Mesenchymal stem cell (in vitro differentiated cells and primary cell): ENCODE measurements around the gene KDM4B.

Source experiments
- DNase-seq: peaks from one replicate; pipeline ENCODE4 v3.0.0-alpha.2; 2013
- H2AFZ ChIP-seq: one replicate; pipeline ENCODE4 v1.6.1; 2013; ENCODE audit warnings: low read depth, mild to moderate bottlenecking, control low read depth, inconsistent platforms, low read length, moderate library complexity
- H2AK5ac ChIP-seq: 2 replicates; pipeline ENCODE4 v1.6.1; 2013; ENCODE audit warnings: low read length, moderate library complexity, mild to moderate bottlenecking, inconsistent platforms; ENCODE audit not compliant: severe bottlenecking
- H2BK120ac ChIP-seq: one replicate; pipeline ENCODE4 v1.6.1; 2013; ENCODE audit warnings: low read depth, mild to moderate bottlenecking, inconsistent platforms, low read length, moderate library complexity
- H2BK12ac ChIP-seq, 2 experiments: one replicate each; pipeline ENCODE4 v1.6.1; 2013; ENCODE audit warnings: inconsistent platforms in 2 of 2, low read length in 2 of 2, mild to moderate bottlenecking in 2 of 2, moderate library complexity in 2 of 2, control low read depth in 1 of 2
- H2BK15ac ChIP-seq: one replicate; pipeline ENCODE4 v1.6.1; 2013; ENCODE audit warnings: mild to moderate bottlenecking, low read depth, inconsistent platforms; ENCODE audit not compliant: poor library complexity, severe bottlenecking
- H2BK5ac ChIP-seq: 2 replicates; pipeline ENCODE4 v1.6.1; 2013; ENCODE audit warnings: low read depth, mild to moderate bottlenecking, low read length, control low read depth, inconsistent platforms; ENCODE audit not compliant: poor library complexity, severe bottlenecking
- H3K14ac ChIP-seq, 2 experiments: one replicate each; pipeline ENCODE4 v1.6.1; 2013; ENCODE audit warnings: inconsistent platforms in 2 of 2, low read length in 2 of 2, control low read depth in 1 of 2, mild to moderate bottlenecking in 1 of 2, moderate library complexity in 1 of 2
- H3K18ac ChIP-seq, 2 experiments: one replicate each; pipeline ENCODE4 v1.6.1; 2013; ENCODE audit warnings: inconsistent platforms in 2 of 2, low read length in 2 of 2, control low read depth in 1 of 2, low read depth in 1 of 2, mild to moderate bottlenecking in 1 of 2
- H3K23ac ChIP-seq, 2 experiments: one replicate each; pipeline ENCODE4 v1.6.1; 2013; ENCODE audit warnings: inconsistent platforms in 2 of 2, low read length in 2 of 2, mild to moderate bottlenecking in 2 of 2, moderate library complexity in 2 of 2, control low read depth in 1 of 2
- H3K27ac ChIP-seq: 2 replicates; pipeline ENCODE4 v1.5.1; 2013; ENCODE audit warnings: mild to moderate bottlenecking, moderate library complexity, low read length, control low read depth, inconsistent platforms; ENCODE audit not compliant: poor library complexity, severe bottlenecking
- H3K27me3 ChIP-seq, 2 experiments: 2 replicates each; pipeline versions ENCODE4 v1.6.1 to v1.7.0; 2013; ENCODE audit warnings: low read length in 2 of 2, mild to moderate bottlenecking in 2 of 2, moderate library complexity in 2 of 2, control low read depth in 1 of 2, inconsistent platforms in 1 of 2; ENCODE audit not compliant: control insufficient read depth in 1 of 2, insufficient read depth in 1 of 2
- H3K36me3 ChIP-seq, 2 experiments: 2 replicates each; pipeline versions ENCODE4 v1.6.1 to v1.7.0; 2013; ENCODE audit warnings: low read length in 2 of 2, control low read depth in 1 of 2, inconsistent platforms in 1 of 2, low read depth in 1 of 2, mild to moderate bottlenecking in 1 of 2; ENCODE audit not compliant: insufficient read depth in 2 of 2, control insufficient read depth in 1 of 2
- H3K4ac ChIP-seq, 2 experiments: one replicate each; pipeline ENCODE4 v1.6.1; 2013; ENCODE audit warnings: inconsistent platforms in 2 of 2, low read length in 2 of 2, mild to moderate bottlenecking in 2 of 2, moderate library complexity in 2 of 2, control low read depth in 1 of 2, low read depth in 1 of 2
- H3K4me1 ChIP-seq: 2 replicates; pipeline ENCODE4 v1.6.1; 2013; ENCODE audit warnings: low read depth, low read length, control low read depth; ENCODE audit not compliant: control insufficient read depth, insufficient read depth
- H3K4me2 ChIP-seq: 2 replicates; pipeline ENCODE4 v1.6.1; 2013; ENCODE audit warnings: low read length, mild to moderate bottlenecking, inconsistent platforms; ENCODE audit not compliant: poor library complexity, severe bottlenecking
- H3K4me3 ChIP-seq, 2 experiments: 2 replicates each; pipeline versions ENCODE4 v1.5.1 to v1.7.0; 2013; ENCODE audit warnings: low read length in 2 of 2, mild to moderate bottlenecking in 2 of 2, control low read depth in 1 of 2, low read depth in 1 of 2; ENCODE audit not compliant: insufficient read depth in 1 of 2
- H3K79me1 ChIP-seq: replicated peaks from 2 replicates; pipeline ENCODE4 v1.6.1; 2013; ENCODE audit warnings: mild to moderate bottlenecking, control low read depth, low read length, inconsistent platforms; ENCODE audit not compliant: poor library complexity, severe bottlenecking
- H3K9ac ChIP-seq: 2 replicates; pipeline ENCODE4 v1.7.0; 2013; ENCODE audit warnings: mild to moderate bottlenecking, low read length, moderate library complexity
- H3K9me3 ChIP-seq: 2 replicates; pipeline ENCODE4 v1.7.0; 2013; ENCODE audit warnings: mild to moderate bottlenecking, low read length; ENCODE audit not compliant: control insufficient read depth
- H4K8ac ChIP-seq: one replicate; pipeline ENCODE4 v1.6.1; 2013; ENCODE audit warnings: inconsistent platforms, mild to moderate bottlenecking, low read length, moderate library complexity
- H4K91ac ChIP-seq: one replicate; pipeline ENCODE4 v1.6.1; 2013; ENCODE audit warnings: mild to moderate bottlenecking, low read length, inconsistent platforms
- WGBS: methylation state at CpG from one replicate; pipeline ENCODE4 v1.1.7; 2013; ENCODE audit warnings: mixed read lengths; 5-methylcytosine and 5-hydroxymethylcytosine counted together

Gene KDM4B

DNA sequence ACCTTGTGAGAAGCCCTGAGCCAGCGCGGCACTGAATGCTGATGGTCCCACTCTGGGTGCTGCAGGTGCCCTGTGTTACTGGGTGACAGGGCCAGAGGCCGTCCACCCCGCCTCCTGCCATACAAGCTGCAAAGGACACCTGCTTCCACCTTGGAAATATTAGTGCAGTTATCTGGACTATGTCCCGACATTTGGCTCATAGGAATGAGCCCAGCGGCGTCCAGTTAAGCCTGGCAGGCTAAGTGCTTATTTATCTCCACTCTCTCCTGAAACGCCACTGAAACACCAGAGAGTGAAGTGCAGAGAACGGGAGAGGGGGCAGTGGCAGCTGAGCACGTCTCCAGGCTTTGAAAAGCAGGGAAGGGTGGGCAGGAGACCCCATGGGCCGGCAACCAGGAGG, 145.8 kb downstream of the KDM4B start:
- 98% methylated on average over 11 of the region's 11 CpGs for WGBS
- no peak overlapping the region for H2AK5ac ChIP-seq
- H3K79me1 ChIP-seq, result peaks cover 12% of the 10 kb centered on the region
- H3K4me1 ChIP-seq, result peaks cover 26% of the 10 kb centered on the region
- H3K23ac ChIP-seq, result no peak overlapping the region
- H3K4me2 ChIP-seq, result no peak overlapping the region
- H3K27ac ChIP-seq, result no peak overlapping the region
- no peak overlapping the region for H2BK5ac ChIP-seq
- H2BK12ac ChIP-seq, result no peak overlapping the region
- H3K36me3 ChIP-seq, result peaks cover 31 to 82% of the 10 kb centered on the region in 2 experiments
- no peak overlapping the region for H2AFZ ChIP-seq
- no peak for DNase-seq
- no peak overlapping the region for H4K8ac ChIP-seq
- no peak overlapping the region for H3K4me3 ChIP-seq
- no peak overlapping the region for H2BK120ac ChIP-seq
- no peaks in the 10 kb centered on the region for H3K9me3 ChIP-seq
- no peak overlapping the region for H4K91ac ChIP-seq
- H3K9ac ChIP-seq, result no peak overlapping the region
- no peak overlapping the region for H3K14ac ChIP-seq
- no peak overlapping the region for H2BK15ac ChIP-seq
- no peak overlapping the region for H3K18ac ChIP-seq
- no peaks in the 10 kb centered on the region for H3K27me3 ChIP-seq
- H3K4ac ChIP-seq, result no peak overlapping the region

DNA sequence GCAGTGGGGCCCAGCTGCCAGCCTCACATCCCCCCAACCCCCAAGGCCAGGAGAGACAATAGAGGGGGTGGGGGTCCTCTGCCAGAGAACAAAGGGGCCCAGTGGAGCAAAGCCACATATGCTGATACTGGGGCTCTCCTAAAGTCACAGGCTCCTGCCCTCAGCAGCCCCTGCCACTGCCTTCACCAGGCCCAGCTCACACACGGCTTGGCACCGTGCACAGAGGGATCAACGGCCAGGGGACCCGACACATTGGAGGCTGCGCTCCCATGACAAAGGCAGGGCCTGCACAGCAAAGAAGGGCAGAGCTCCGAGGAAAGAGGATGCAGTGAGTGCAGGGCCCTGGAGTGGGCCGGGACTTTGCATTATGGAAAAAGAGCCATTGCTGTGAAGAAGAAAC, 146.4 kb downstream of the KDM4B start:
- Histone ChIP-seq H3K4me3 (no peak overlapping the region), H3K27ac (no peak overlapping the region), H2BK120ac (no peak overlapping the region), H3K27me3 (no peaks in the 10 kb centered on the region), H2BK15ac (no peak overlapping the region), H3K4ac (no peak overlapping the region), H3K23ac (no peak overlapping the region), H3K9me3 (no peaks in the 10 kb centered on the region), H3K9ac (no peak overlapping the region), H4K91ac (no peak overlapping the region), H3K14ac (no peak overlapping the region), H4K8ac (no peak overlapping the region), H3K79me1 (peaks cover 11% of the 10 kb centered on the region), H2BK12ac (no peak overlapping the region), H3K4me2 (no peak overlapping the region), H2AFZ (no peak overlapping the region), H2AK5ac (no peak overlapping the region), H3K18ac (no peak overlapping the region), H3K36me3 (peaks cover 33 to 83% of the 10 kb centered on the region in 2 experiments), H2BK5ac (no peak overlapping the region), H3K4me1 (peaks cover 25% of the 10 kb centered on the region)
- DNase-seq, result no peak
- 96% methylated on average over 7 of the region's 7 CpGs for WGBS

DNA sequence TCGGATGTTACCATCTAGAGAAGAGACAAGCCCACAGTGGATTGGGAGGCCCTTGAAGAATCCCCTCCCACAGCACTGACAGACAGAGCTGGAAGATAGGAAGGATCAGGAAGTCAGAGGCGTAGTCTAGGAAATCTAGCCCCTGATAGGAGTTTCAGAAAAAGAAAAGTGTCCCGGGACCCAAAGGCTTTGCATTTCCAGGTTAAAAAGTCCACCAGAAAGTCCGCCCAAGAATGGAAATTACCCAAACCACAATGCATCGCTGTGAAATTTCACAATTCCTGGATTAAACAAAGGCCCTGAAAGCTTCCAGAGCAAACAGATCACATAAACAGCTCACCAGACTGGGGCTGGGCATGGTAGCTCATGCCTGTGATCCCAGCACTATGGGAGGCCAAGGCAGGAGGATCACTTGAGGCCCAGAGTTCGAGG, 146.9 kb downstream of the KDM4B start:
- no peak overlapping the region for H3K27ac ChIP-seq
- DNase-seq, result peak; percentile 63
- H2BK5ac ChIP-seq, result no peak overlapping the region
- no peak overlapping the region for H2AFZ ChIP-seq
- H2BK12ac ChIP-seq, result no peak overlapping the region
- no peak overlapping the region for H2AK5ac ChIP-seq
- H3K79me1 ChIP-seq, result peaks cover 9% of the 10 kb centered on the region
- no peak overlapping the region for H3K4me2 ChIP-seq
- no peaks in the 10 kb centered on the region for H3K9me3 ChIP-seq
- H3K4me3 ChIP-seq, result no peak overlapping the region
- H3K27me3 ChIP-seq, result no peaks in the 10 kb centered on the region
- peaks cover 23% of the 10 kb centered on the region for H3K4me1 ChIP-seq
- H3K18ac ChIP-seq, result no peak overlapping the region
- no peak overlapping the region for H4K91ac ChIP-seq
- WGBS, result 88% methylated on average over 5 of the region's 6 CpGs
- H4K8ac ChIP-seq, result no peak overlapping the region
- H3K9ac ChIP-seq, result no peak overlapping the region
- no peak overlapping the region for H3K4ac ChIP-seq
- H3K23ac ChIP-seq, result no peak overlapping the region
- H3K36me3 ChIP-seq, result peaks cover 33 to 82% of the 10 kb centered on the region in 2 experiments
- H2BK15ac ChIP-seq, result no peak overlapping the region
- no peak overlapping the region for H2BK120ac ChIP-seq
- H3K14ac ChIP-seq, result no peak overlapping the region

DNA sequence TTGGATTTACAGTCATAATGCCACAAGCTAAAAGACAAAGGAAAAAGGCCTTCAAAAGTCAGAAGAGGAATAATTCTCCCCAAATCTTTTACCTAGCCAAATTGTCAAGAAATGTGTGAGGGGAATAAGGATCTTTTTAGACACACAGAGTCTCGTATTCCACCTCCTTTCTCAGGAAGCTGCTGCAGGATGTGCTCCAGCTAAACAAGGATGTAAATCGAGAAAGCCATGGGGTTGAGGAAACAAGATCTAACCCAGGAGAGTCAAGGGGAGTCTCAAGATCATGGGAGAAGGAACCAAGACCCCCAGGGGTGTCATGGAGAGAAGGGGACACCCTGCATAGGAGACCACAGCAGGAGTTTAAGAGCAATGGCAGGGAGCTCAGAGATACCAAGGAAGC, 147.4 kb downstream of the KDM4B start:
- Histone ChIP-seq H4K8ac (no peak overlapping the region), H3K4me2 (no peak overlapping the region), H2AK5ac (no peak overlapping the region), H2AFZ (no peak overlapping the region), H3K27me3 (no peaks in the 10 kb centered on the region), H4K91ac (no peak overlapping the region), H3K9ac (no peak overlapping the region), H3K4me1 (peaks cover 23% of the 10 kb centered on the region), H3K23ac (no peak overlapping the region), H2BK12ac (no peak overlapping the region), H3K18ac (no peak overlapping the region), H2BK120ac (no peak overlapping the region), H3K79me1 (peaks cover 9% of the 10 kb centered on the region), H3K27ac (no peak overlapping the region), H3K14ac (no peak overlapping the region), H3K4ac (no peak overlapping the region), H2BK5ac (no peak overlapping the region), H3K9me3 (no peaks in the 10 kb centered on the region), H3K36me3 (peaks cover 33 to 82% of the 10 kb centered on the region in 2 experiments), H3K4me3 (no peak overlapping the region), H2BK15ac (no peak overlapping the region)
- no peak for DNase-seq
- WGBS, result 100% methylated on average over 2 of the region's 2 CpGs
